IMR-90 (cell line): Measurements from ENCODE around the gene ZG16. TPM values are rescaled to one million over a fixed set of nuclear protein-coding genes. Genes with fewer than 3 reads are reported as not detected.
"Not testable (repeated sequence)": the region's sequence is repeated elsewhere in the genome, so short reads cannot be mapped to it uniquely, and the experiment has no call there.

ENCODE experiments used
- ATAC-seq: fragments of 200-7000 bp; cut with Tn5 transposase; 2 replicates; pipeline ENCODE4 v1.9.1; 2020; ENCODE audit warnings: low read depth, mild to moderate bottlenecking, moderate library complexity
- BruUV-seq: library from RNA; stranded (reverse); fragments of 400-500 nt; replicated peaks from 2 replicates; lab custom pipeline; 2021; lab: Mats Ljungman, UMichigan
- CTCF ChIA-PET: fragments of 300-600 bp; formaldehyde crosslinking; extraction: SDS; loops from one replicate; lab custom pipeline; 2021; ENCODE audit warnings: antibody characterized with exemption; lab: Yijun Ruan, JAX
- POLR2A ChIA-PET: fragments of 300-600 bp; sonication (Branson Sonifier 250); formaldehyde crosslinking; loops from one replicate; lab custom pipeline; 2022; ENCODE audit warnings: antibody characterized with exemption; ENCODE audit not compliant: unreplicated experiment; lab: Charles Lee
- DNase-seq: peaks from one replicate; pipeline ENCODE4 v3.0.0; 2013
- H2AFZ ChIP-seq: replicated peaks from 2 replicates; pipeline ENCODE3; 2013; ENCODE audit warnings: low read length, mild to moderate bottlenecking; ENCODE audit not compliant: poor library complexity
- H2AK5ac ChIP-seq: 2 replicates; pipeline ENCODE4 v1.6.1; 2013; ENCODE audit warnings: low read depth, low read length, inconsistent platforms
- H2AK9ac ChIP-seq: replicated peaks from 2 replicates; pipeline ENCODE3; 2013; ENCODE audit warnings: mild to moderate bottlenecking, low read depth, low read length, moderate library complexity; ENCODE audit not compliant: poor library complexity
- H2BK120ac ChIP-seq: 2 replicates; pipeline ENCODE4 v1.6.1; 2013; ENCODE audit warnings: low read depth, low read length, inconsistent platforms
- H2BK15ac ChIP-seq: 3 replicates; pipeline ENCODE4 v1.6.1; 2013; ENCODE audit warnings: low read depth, low read length, inconsistent platforms
- H2BK20ac ChIP-seq: 2 replicates; pipeline ENCODE4 v1.6.1; 2013; ENCODE audit warnings: low read depth, mild to moderate bottlenecking, inconsistent platforms, low read length, moderate library complexity
- H2BK5ac ChIP-seq: 2 replicates; pipeline ENCODE4 v1.6.1; 2013; ENCODE audit warnings: mild to moderate bottlenecking, low read depth, low read length, inconsistent platforms; ENCODE audit not compliant: poor library complexity, severe bottlenecking
- H3K14ac ChIP-seq: replicated peaks from 2 replicates; pipeline ENCODE4 v1.6.1; 2013; ENCODE audit warnings: low read depth, low read length, inconsistent platforms
- H3K18ac ChIP-seq: 2 replicates; pipeline ENCODE4 v1.6.1; 2013; ENCODE audit warnings: low read depth, low read length, control low read depth
- H3K23ac ChIP-seq: 2 replicates; pipeline ENCODE4 v1.6.1; 2013; ENCODE audit warnings: low read depth, low read length, inconsistent platforms
- H3K27ac ChIP-seq: 2 replicates; pipeline ENCODE4 v1.5.1; 2013; ENCODE audit warnings: mild to moderate bottlenecking, control low read depth, low read length; ENCODE audit not compliant: insufficient read depth
- H3K27me3 ChIP-seq: 2 replicates; pipeline ENCODE4 v1.6.1; 2013; ENCODE audit warnings: low read length; ENCODE audit not compliant: control insufficient read depth, insufficient read depth
- H3K36me3 ChIP-seq: 2 replicates; pipeline ENCODE4 v1.6.1; 2013; ENCODE audit warnings: low read length, mixed read lengths; ENCODE audit not compliant: control insufficient read depth, insufficient read depth
- H3K4ac ChIP-seq: 2 replicates; pipeline ENCODE4 v1.6.1; 2013; ENCODE audit warnings: low read depth, low read length, inconsistent platforms
- H3K4me1 ChIP-seq: 2 replicates; pipeline ENCODE4 v1.6.1; 2013; ENCODE audit warnings: low read length, mixed read lengths; ENCODE audit not compliant: control insufficient read depth, insufficient read depth
- H3K4me2 ChIP-seq: 2 replicates; pipeline ENCODE4 v1.6.1; 2013; ENCODE audit warnings: low read depth, mild to moderate bottlenecking, control low read depth, low read length, moderate library complexity
- H3K4me3 ChIP-seq: 2 replicates; pipeline ENCODE4 v1.5.1; 2013; ENCODE audit warnings: low read depth, mild to moderate bottlenecking, control low read depth, low read length, moderate library complexity; ENCODE audit not compliant: insufficient read depth
- H3K56ac ChIP-seq: 2 replicates; pipeline ENCODE4 v1.6.1; 2013; ENCODE audit warnings: low read length, inconsistent platforms; ENCODE audit not compliant: insufficient read depth; ENCODE audit errors: extremely low read depth
- H3K79me1 ChIP-seq, 2 experiments: 2 replicates each; pipeline ENCODE4 v1.6.1; 2013; ENCODE audit warnings: low read length in 2 of 2, inconsistent platforms in 1 of 2, low read depth in 1 of 2
- H3K9ac ChIP-seq: 2 replicates; pipeline ENCODE4 v1.6.1; 2013; ENCODE audit warnings: low read depth, low read length, control low read depth
- H3K9me1 ChIP-seq: 2 replicates; pipeline ENCODE4 v1.6.1; 2013; ENCODE audit warnings: low read length, inconsistent platforms; ENCODE audit not compliant: insufficient read depth
- H3K9me3 ChIP-seq: 2 replicates; pipeline ENCODE4 v1.6.1; 2013; ENCODE audit warnings: low read length; ENCODE audit not compliant: control insufficient read depth, insufficient read depth
- H4K20me1 ChIP-seq: 2 replicates; pipeline ENCODE4 v1.6.1; 2013; ENCODE audit warnings: low read length, inconsistent platforms; ENCODE audit not compliant: insufficient read depth
- H4K5ac ChIP-seq: 2 replicates; pipeline ENCODE4 v1.6.1; 2013; ENCODE audit warnings: mild to moderate bottlenecking, low read depth, low read length, control low read depth
- H4K8ac ChIP-seq, 2 experiments: 2 replicates each; pipeline ENCODE4 v1.6.1; 2013; ENCODE audit warnings: low read depth in 2 of 2, low read length in 2 of 2, control low read depth in 1 of 2, inconsistent platforms in 1 of 2
- H4K91ac ChIP-seq: 2 replicates; pipeline ENCODE4 v1.6.1; 2013; ENCODE audit warnings: low read depth, low read length, inconsistent platforms; ENCODE audit not compliant: insufficient read depth
- WGBS, 2 experiments: methylation state at CpG; one replicate each; pipeline versions ENCODE4 v1.1.5 to v1.1.7; 2013; ENCODE audit warnings: missing lambda C conversion rate in 2 of 2; ENCODE audit not compliant: insufficient read length in 1 of 2; ENCODE audit errors: extremely low coverage in 2 of 2; 5-methylcytosine and 5-hydroxymethylcytosine counted together
- dilution Hi-C: fragments of 300-500 bp; cut with HindIII; formaldehyde crosslinking; loops from one replicate; pipeline ENCODE4 v1.14.3; 2018; ENCODE audit warnings: low sequenced_read_pairs; ENCODE audit not compliant: unreplicated experiment
- in situ Hi-C: fragments of 300-500 bp; cut with MboI; formaldehyde crosslinking; loops from 3 replicates; pipeline ENCODE4 v1.14.3; 2019; ENCODE audit warnings: low sequenced_read_pairs, inconsistent platforms, mixed read lengths
- intact Hi-C: fragments of 100-400 bp; cut with micrococcal nuclease; formaldehyde crosslinking; loops from 2 replicates; pipeline ENCODE4 v1.10.0; 2022
- polyA plus RNA-seq, 3 experiments: library from polyadenylated mRNA; depleted of rRNA; stranded (reverse); fragments of >200 nt; gene quantifications; 2 replicates each; pipeline ENCODE4 v1.2.3, GENCODE V29; 2012; ENCODE audit warnings: low replicate concordance in 1 of 3
- total RNA-seq: library from RNA; depleted of rRNA; stranded (reverse); fragments of >200 nt; gene quantifications from 2 replicates; pipeline ENCODE4 v1.2.3, GENCODE V29; 2012

Gene ZG16
- total and polyA plus RNA-seq, 2 of the 4 experiments (the other 2 are of a cell fraction): not detected

- CTCF ChIA-PET, intact Hi-C loops, H3K9ac ChIP-seq, H3K4me1 ChIP-seq, H3K9me3 ChIP-seq, dilution Hi-C loops, H3K27ac ChIP-seq, H4K8ac ChIP-seq, H4K91ac ChIP-seq, H3K4me3 ChIP-seq, H2BK5ac ChIP-seq, H3K14ac ChIP-seq, BruUV-seq, H4K20me1 ChIP-seq, H4K5ac ChIP-seq, H3K23ac ChIP-seq, H3K27me3 ChIP-seq, H3K18ac ChIP-seq, H3K9me1 ChIP-seq, H2AFZ ChIP-seq, H2AK9ac ChIP-seq, H3K4ac ChIP-seq, H3K4me2 ChIP-seq, H3K56ac ChIP-seq, H2BK120ac ChIP-seq, ATAC-seq, in situ Hi-C loops, H2BK20ac ChIP-seq, H2AK5ac ChIP-seq, DNase-seq, H3K79me1 ChIP-seq, H3K36me3 ChIP-seq, H2BK15ac ChIP-seq: not testable (repeated sequence)
- WGBS, 2 experiments: 59% methylated on average over 3 of the region's 7 CpGs; no CpG with 5 or more reads in 1 of the 2 experiments
- POLR2A ChIA-PET: interaction anchor here (0.7 kb wide), 1 partner anchor 24 kb away, joined by 6 read pairs; no protein-coding TSS in a partner anchor
Observed at GRCh38 chr16:29772330-29772729, 5.7 kb upstream of the ZG16 start.
